HEK293 (cell line): ENCODE results near the gene HAAO.
"Not testable (repeated sequence)": the region's sequence is repeated elsewhere in the genome, so short reads cannot be mapped to it uniquely, and the experiment has no call there.

ENCODE experiments used
- CTCF ChIA-PET: fragments of 350-600 bp; formaldehyde crosslinking; extraction: SDS; loops from one replicate; lab custom pipeline; 2021; ENCODE audit warnings: antibody characterized with exemption; lab: Yijun Ruan, JAX
- POLR2A ChIA-PET: fragments of 300-600 bp; formaldehyde crosslinking; extraction: SDS; loops from one replicate; lab custom pipeline; 2020; ENCODE audit warnings: antibody characterized with exemption, inconsistent platforms; lab: Yijun Ruan, JAX
- H3K27ac ChIP-seq: fragments of 200-500 bp; sonication (Bioruptor generic); 2 replicates; pipeline ENCODE4 v1.5.1; 2014; ENCODE audit warnings: low read depth, low read length, control low read depth, inconsistent platforms; ENCODE audit errors: extremely low read depth
- H3K36me3 ChIP-seq, 2 experiments: fragments of 200-500 bp in 1 of 2; sonication (Bioruptor generic) in 1 of 2; 1 replicate in 1 of 2; 2 replicates in 1 of 2; pipeline ENCODE4 v1.5.1; 2014 to 2017; ENCODE audit warnings: inconsistent platforms in 2 of 2, low read length in 2 of 2; ENCODE audit not compliant: control insufficient read depth in 2 of 2, insufficient read depth in 1 of 2
- H3K4me1 ChIP-seq: fragments of 200-500 bp; sonication (Bioruptor generic); 2 replicates; pipeline ENCODE4 v1.5.1; 2014; ENCODE audit warnings: mild to moderate bottlenecking, low read length, inconsistent platforms; ENCODE audit not compliant: control insufficient read depth, insufficient read depth
- H3K4me3 ChIP-seq: 2 replicates; pipeline ENCODE4 v1.5.1; 2011; ENCODE audit warnings: low read depth, mild to moderate bottlenecking, control low read depth, low read length, moderate library complexity
- H3K9me3 ChIP-seq: fragments of 200-500 bp; sonication (Bioruptor generic); 2 replicates; pipeline ENCODE4 v1.5.1; 2014; ENCODE audit warnings: low read depth, low read length, inconsistent platforms; ENCODE audit not compliant: control insufficient read depth, insufficient read depth
- INSM2 ChIP-seq: fragments of 450-650 bp; formaldehyde crosslinking; IDR thresholded peaks from 2 replicates; pipeline ENCODE4 v1.5.1; 2016; ENCODE audit warnings: missing biosample characterization, missing genetic modification characterization
- MYNN ChIP-seq: fragments of 450-650 bp; formaldehyde crosslinking; IDR thresholded peaks from 2 replicates; pipeline ENCODE4 v1.5.1; 2016; ENCODE audit warnings: missing biosample characterization, missing genetic modification characterization, borderline replicate concordance
- PRDM1 ChIP-seq: fragments of 450-650 bp; formaldehyde crosslinking; IDR thresholded peaks from 2 replicates; pipeline ENCODE4; 2016; ENCODE audit warnings: missing biosample characterization, missing genetic modification characterization
- PRDM10 ChIP-seq: fragments of 450-650 bp; formaldehyde crosslinking; IDR thresholded peaks from 2 replicates; pipeline ENCODE4 v1.5.1; 2016; ENCODE audit warnings: missing biosample characterization, missing genetic modification characterization
- SP2 ChIP-seq: fragments of 450-650 bp; formaldehyde crosslinking; IDR thresholded peaks from 2 replicates; pipeline ENCODE4 v1.5.1; 2016; ENCODE audit warnings: missing biosample characterization, missing genetic modification characterization
- ZEB2 ChIP-seq: fragments of 450-650 bp; formaldehyde crosslinking; IDR thresholded peaks from 2 replicates; pipeline ENCODE4 v1.5.1; 2016; ENCODE audit warnings: missing biosample characterization, missing genetic modification characterization
- ZNF221 ChIP-seq: fragments of 450-650 bp; formaldehyde crosslinking; IDR thresholded peaks from 2 replicates; pipeline ENCODE4 v1.5.1; 2017; ENCODE audit warnings: missing biosample characterization, missing genetic modification characterization, borderline replicate concordance
- ZNF394 ChIP-seq: fragments of 450-650 bp; formaldehyde crosslinking; IDR thresholded peaks from 2 replicates; pipeline ENCODE4 v1.5.1; 2016; ENCODE audit warnings: missing biosample characterization, missing genetic modification characterization, mild to moderate bottlenecking, moderate library complexity, borderline replicate concordance
- ZNF48 ChIP-seq: fragments of 450-650 bp; formaldehyde crosslinking; IDR thresholded peaks from 2 replicates; pipeline ENCODE4 v1.5.1; 2016; ENCODE audit warnings: missing biosample characterization, missing genetic modification characterization
- ZNF488 ChIP-seq: fragments of 450-650 bp; formaldehyde crosslinking; IDR thresholded peaks from 2 replicates; pipeline ENCODE4 v1.5.1; 2016; ENCODE audit warnings: missing biosample characterization, missing genetic modification characterization
- ZNF510 ChIP-seq: fragments of 450-650 bp; formaldehyde crosslinking; IDR thresholded peaks from 2 replicates; pipeline ENCODE4 v1.5.1; 2018; ENCODE audit warnings: mild to moderate bottlenecking, missing genetic modification characterization, missing biosample characterization; ENCODE audit not compliant: insufficient replicate concordance
- ZNF654 ChIP-seq: fragments of 450-650 bp; formaldehyde crosslinking; IDR thresholded peaks from 2 replicates; pipeline ENCODE4 v1.5.1; 2016; ENCODE audit warnings: low read depth, missing biosample characterization, missing genetic modification characterization
- ZNF768 ChIP-seq: fragments of 450-650 bp; formaldehyde crosslinking; IDR thresholded peaks from 2 replicates; pipeline ENCODE4 v1.5.1; 2018; ENCODE audit warnings: missing biosample characterization, mild to moderate bottlenecking, missing genetic modification characterization
- ZNF830 ChIP-seq: fragments of 450-650 bp; IDR thresholded peaks from 2 replicates; pipeline ENCODE4 v1.5.0; 2018; ENCODE audit warnings: missing biosample characterization, missing genetic modification characterization, low read depth, mild to moderate bottlenecking, moderate library complexity
- TF ChIP-seq, protein P1 (sequence below): fragments of 450-650 bp; formaldehyde crosslinking; IDR thresholded peaks from 2 replicates; pipeline ENCODE4 v1.5.1; 2017; ENCODE audit warnings: missing biosample characterization, missing genetic modification characterization
- TF ChIP-seq, protein P2 (sequence below): IDR thresholded peaks from 2 replicates; pipeline ENCODE4 v1.6.1; 2011; ENCODE audit warnings: mild to moderate bottlenecking, low read depth, low read length, borderline replicate concordance
- TF ChIP-seq, protein P3 (sequence below): fragments of 450-650 bp; formaldehyde crosslinking; IDR thresholded peaks from 2 replicates; pipeline ENCODE4 v1.5.1; 2016; ENCODE audit warnings: missing biosample characterization, missing genetic modification characterization

HAAO gene

DNA sequence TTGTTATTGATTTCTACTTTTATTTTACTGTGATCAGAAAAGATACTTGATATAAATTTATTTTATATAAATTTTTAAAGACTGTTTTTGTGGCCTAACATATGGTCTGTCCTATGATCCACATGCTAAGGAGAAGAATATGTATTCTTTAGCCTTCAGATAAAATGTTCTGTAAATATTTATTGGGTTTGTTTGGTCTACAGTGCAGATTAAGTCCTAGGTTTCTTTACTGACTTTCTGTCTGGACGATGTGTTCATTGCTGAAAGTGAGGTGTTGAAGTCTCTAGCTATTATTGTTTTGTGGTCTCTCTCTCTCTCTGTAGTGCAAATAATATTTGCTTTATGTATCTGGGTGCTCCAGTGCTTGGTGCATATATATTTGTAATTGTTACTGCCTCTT is 58.5 kb downstream of the HAAO start (continued):
- TF ChIP-seq ZEB2 (tag by site-specific recombination) (no peak), ZNF654 (tag by site-specific recombination) (no peak), ZNF221 (tag by site-specific recombination) (no peak), ZNF48 (tag by site-specific recombination) (no peak), ZNF394 (tag by site-specific recombination) (no peak)

DNA sequence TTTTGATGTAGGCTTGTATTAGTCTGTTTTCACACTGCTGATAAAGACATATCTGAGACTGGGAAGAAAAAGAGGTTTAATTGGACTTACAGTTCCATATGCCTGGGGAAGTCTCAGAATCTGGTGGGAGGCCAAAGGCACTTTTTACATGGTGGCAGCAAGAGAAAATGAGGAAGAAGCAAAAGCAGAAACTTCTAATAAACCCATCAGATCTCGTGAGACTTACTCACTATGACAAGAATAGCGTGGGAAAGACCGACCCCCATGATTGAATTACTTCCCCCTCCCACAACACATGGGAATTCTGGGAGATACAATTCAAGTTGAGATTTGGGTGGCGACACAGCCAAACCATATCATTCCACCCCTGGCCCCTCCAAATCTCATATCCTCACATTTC is 61.1 kb downstream of the HAAO start:
- H3K4me3 ChIP-seq, H3K4me1 ChIP-seq, H3K9me3 ChIP-seq, H3K27ac ChIP-seq, H3K36me3 ChIP-seq, POLR2A ChIA-PET: not testable (repeated sequence)
- CTCF ChIA-PET = interaction anchor here (0.6 kb wide), 1 partner anchor 213 kb away, joined by 4 read pairs; no protein-coding TSS in a partner anchor

GRCh38 chr2:42726680-42727079 is 65.7 kb downstream of the HAAO start:
- Histone ChIP-seq H3K36me3 (peaks cover 0 to 16% of the 10 kb centered on the region in 2 experiments; a peak in 2 of 3 replicates), H3K4me3 (no peak overlapping the region), H3K27ac (no peak overlapping the region), H3K9me3 (no peaks in the 10 kb centered on the region), H3K4me1 (no peaks in the 10 kb centered on the region)
- CTCF ChIA-PET = interaction anchor here (0.7 kb wide), 1 partner anchor 8 kb away, joined by 4 read pairs; no protein-coding TSS in a partner anchor
- POLR2A ChIA-PET = no interaction called here
- TF ChIP-seq ZNF488 (tag by site-specific recombination) (no peak), ZNF510 (tag by site-specific recombination) (no peak)

DNA sequence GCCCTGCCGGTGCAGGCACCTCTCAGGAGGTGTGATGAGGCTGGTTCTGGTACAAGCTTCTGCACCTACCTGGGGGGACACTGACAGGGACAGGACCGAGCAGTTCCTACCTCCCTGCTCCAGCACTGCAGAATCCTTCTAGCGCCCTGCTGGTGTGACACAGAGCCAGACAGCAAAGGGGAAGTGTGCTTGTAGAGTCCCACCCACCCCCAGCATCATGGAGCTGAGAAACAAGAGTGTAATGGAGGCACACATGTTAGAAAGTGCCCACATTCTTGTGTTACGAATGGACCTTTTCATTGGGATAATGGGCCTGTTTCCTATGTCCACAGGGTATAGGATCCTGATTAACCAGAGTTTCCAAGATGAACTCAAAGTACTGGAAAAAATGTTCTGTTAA is 66.7 kb downstream of the HAAO start:
- CTCF ChIA-PET = no interaction called here
- POLR2A ChIA-PET = no interaction called here
- no peak overlapping the region for H3K27ac ChIP-seq
- no peak overlapping the region for H3K4me3 ChIP-seq
- H3K36me3 ChIP-seq = peaks cover 0 to 16% of the 10 kb centered on the region in 2 experiments; a peak in 2 of 3 replicates
- no peaks in the 10 kb centered on the region for H3K4me1 ChIP-seq
- no peaks in the 10 kb centered on the region for H3K9me3 ChIP-seq
- TF ChIP-seq ZNF394 (tag by site-specific recombination) (no peak), ZNF768 (tag by site-specific recombination) (no peak), PRDM10 (tag by site-specific recombination) (no peak), INSM2 (no peak), ZNF830 (no peak), SP2 (tag by site-specific recombination) (no peak), MYNN (tag by site-specific recombination) (no peak), PRDM1 (no peak)
- TF ChIP-seq, protein P1, sequence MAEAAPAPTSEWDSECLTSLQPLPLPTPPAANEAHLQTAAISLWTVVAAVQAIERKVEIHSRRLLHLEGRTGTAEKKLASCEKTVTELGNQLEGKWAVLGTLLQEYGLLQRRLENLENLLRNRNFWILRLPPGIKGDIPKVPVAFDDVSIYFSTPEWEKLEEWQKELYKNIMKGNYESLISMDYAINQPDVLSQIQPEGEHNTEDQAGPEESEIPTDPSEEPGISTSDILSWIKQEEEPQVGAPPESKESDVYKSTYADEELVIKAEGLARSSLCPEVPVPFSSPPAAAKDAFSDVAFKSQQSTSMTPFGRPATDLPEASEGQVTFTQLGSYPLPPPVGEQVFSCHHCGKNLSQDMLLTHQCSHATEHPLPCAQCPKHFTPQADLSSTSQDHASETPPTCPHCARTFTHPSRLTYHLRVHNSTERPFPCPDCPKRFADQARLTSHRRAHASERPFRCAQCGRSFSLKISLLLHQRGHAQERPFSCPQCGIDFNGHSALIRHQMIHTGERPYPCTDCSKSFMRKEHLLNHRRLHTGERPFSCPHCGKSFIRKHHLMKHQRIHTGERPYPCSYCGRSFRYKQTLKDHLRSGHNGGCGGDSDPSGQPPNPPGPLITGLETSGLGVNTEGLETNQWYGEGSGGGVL (tag by site-specific recombination) = no peak
- TF ChIP-seq, protein P2, sequence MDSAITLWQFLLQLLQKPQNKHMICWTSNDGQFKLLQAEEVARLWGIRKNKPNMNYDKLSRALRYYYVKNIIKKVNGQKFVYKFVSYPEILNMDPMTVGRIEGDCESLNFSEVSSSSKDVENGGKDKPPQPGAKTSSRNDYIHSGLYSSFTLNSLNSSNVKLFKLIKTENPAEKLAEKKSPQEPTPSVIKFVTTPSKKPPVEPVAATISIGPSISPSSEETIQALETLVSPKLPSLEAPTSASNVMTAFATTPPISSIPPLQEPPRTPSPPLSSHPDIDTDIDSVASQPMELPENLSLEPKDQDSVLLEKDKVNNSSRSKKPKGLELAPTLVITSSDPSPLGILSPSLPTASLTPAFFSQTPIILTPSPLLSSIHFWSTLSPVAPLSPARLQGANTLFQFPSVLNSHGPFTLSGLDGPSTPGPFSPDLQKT = no peak
- TF ChIP-seq, protein P3, sequence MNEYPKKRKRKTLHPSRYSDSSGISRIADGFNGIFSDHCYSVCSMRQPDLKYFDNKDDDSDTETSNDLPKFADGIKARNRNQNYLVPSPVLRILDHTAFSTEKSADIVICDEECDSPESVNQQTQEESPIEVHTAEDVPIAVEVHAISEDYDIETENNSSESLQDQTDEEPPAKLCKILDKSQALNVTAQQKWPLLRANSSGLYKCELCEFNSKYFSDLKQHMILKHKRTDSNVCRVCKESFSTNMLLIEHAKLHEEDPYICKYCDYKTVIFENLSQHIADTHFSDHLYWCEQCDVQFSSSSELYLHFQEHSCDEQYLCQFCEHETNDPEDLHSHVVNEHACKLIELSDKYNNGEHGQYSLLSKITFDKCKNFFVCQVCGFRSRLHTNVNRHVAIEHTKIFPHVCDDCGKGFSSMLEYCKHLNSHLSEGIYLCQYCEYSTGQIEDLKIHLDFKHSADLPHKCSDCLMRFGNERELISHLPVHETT (tag by site-specific recombination) = no peak
